SK-N-SH treated with all-trans-retinoic acid at 6 μM for 48 hours (cell line): ENCODE measurements around the gene INS.
"Not testable (repeated sequence)": the region's sequence is repeated elsewhere in the genome, so short reads cannot be mapped to it uniquely, and the experiment has no call there.

Source experiments
- ATAC-seq: fragments of 200-7000 bp; cut with Tn5 transposase; 3 replicates; pipeline ENCODE4 v1.9.1; 2020; ENCODE audit warnings: mild to moderate bottlenecking, moderate library complexity
- ARNTL ChIP-seq: fragments of 450-650 bp; formaldehyde crosslinking; IDR thresholded peaks from 2 replicates; pipeline ENCODE4 v1.5.0; 2020; ENCODE audit warnings: low read depth, mild to moderate bottlenecking, moderate library complexity, borderline replicate concordance
- BACH2 ChIP-seq: fragments of 250-450 bp; sonication (Bioruptor Pico); IDR thresholded peaks from 2 replicates; pipeline ENCODE4 v1.9.0; 2021; ENCODE audit warnings: mild to moderate bottlenecking, borderline replicate concordance
- CREB5 ChIP-seq: fragments of 250-450 bp; sonication (Bioruptor Pico); IDR thresholded peaks from 2 replicates; pipeline ENCODE4 v1.5.1; 2020; ENCODE audit warnings: low read depth, mild to moderate bottlenecking, moderate library complexity
- CSDC2 ChIP-seq: fragments of 250-450 bp; sonication (Bioruptor Pico); IDR thresholded peaks from 2 replicates; pipeline ENCODE4 v1.5.0; 2020; ENCODE audit warnings: mild to moderate bottlenecking, moderate library complexity
- ESRRG ChIP-seq: fragments of 250-450 bp; sonication (Bioruptor Pico); IDR thresholded peaks from 2 replicates; pipeline ENCODE4 v1.6.1; 2021; ENCODE audit warnings: mild to moderate bottlenecking
- GLIS3 ChIP-seq: fragments of 250-450 bp; sonication (Bioruptor Pico); IDR thresholded peaks from 2 replicates; pipeline ENCODE4 v1.5.0; 2020; ENCODE audit warnings: mild to moderate bottlenecking, moderate library complexity
- ISL1 ChIP-seq: fragments of 250-450 bp; sonication (Bioruptor Pico); IDR thresholded peaks from 2 replicates; pipeline ENCODE4 v2.1.2; 2022; ENCODE audit warnings: mild to moderate bottlenecking, moderate library complexity
- OSR1 ChIP-seq: fragments of 250-450 bp; sonication (Bioruptor Pico); IDR thresholded peaks from 2 replicates; pipeline ENCODE4 v1.8.0; 2022; ENCODE audit warnings: moderate library complexity, mild to moderate bottlenecking, inconsistent platforms
- PPARA ChIP-seq: fragments of 250-450 bp; sonication (Bioruptor Pico); IDR thresholded peaks from 2 replicates; pipeline ENCODE4 v1.5.0; 2020; ENCODE audit warnings: mild to moderate bottlenecking, borderline replicate concordance
- RARB ChIP-seq: fragments of 250-450 bp; sonication (Bioruptor Pico); IDR thresholded peaks from 2 replicates; pipeline ENCODE4 v1.8.0; 2021; ENCODE audit warnings: mild to moderate bottlenecking, moderate library complexity
- SNAI2 ChIP-seq: fragments of 250-450 bp; sonication (Bioruptor Pico); IDR thresholded peaks from 2 replicates; pipeline ENCODE4 v1.5.0; 2020; ENCODE audit warnings: mild to moderate bottlenecking, moderate library complexity
- TCF4 ChIP-seq: fragments of 250-450 bp; sonication (Bioruptor Pico); IDR thresholded peaks from 2 replicates; pipeline ENCODE4 v1.8.0; 2021; ENCODE audit warnings: mild to moderate bottlenecking, moderate library complexity, borderline replicate concordance
- TOX ChIP-seq: fragments of 250-450 bp; sonication (Bioruptor Pico); IDR thresholded peaks from 2 replicates; pipeline ENCODE4 v1.8.0; 2021; ENCODE audit warnings: mild to moderate bottlenecking, moderate library complexity, borderline replicate concordance
- TSHZ2 ChIP-seq: fragments of 250-450 bp; sonication (Bioruptor Pico); IDR thresholded peaks from 2 replicates; pipeline ENCODE4 v1.5.0; 2020; ENCODE audit warnings: mild to moderate bottlenecking, moderate library complexity
- ZFP3 ChIP-seq: fragments of 250-450 bp; sonication (Bioruptor Pico); IDR thresholded peaks from 2 replicates; pipeline ENCODE4 v1.5.0; 2020; ENCODE audit warnings: mild to moderate bottlenecking, moderate library complexity
- ZFP30 ChIP-seq: fragments of 450-650 bp; formaldehyde crosslinking; IDR thresholded peaks from 2 replicates; pipeline ENCODE4 v1.5.0; 2022; ENCODE audit warnings: mild to moderate bottlenecking, moderate library complexity
- ZNF565 ChIP-seq: fragments of 450-650 bp; formaldehyde crosslinking; conservative IDR thresholded peaks from 2 replicates; pipeline ENCODE4 v1.5.0; 2020; ENCODE audit warnings: low read depth, mild to moderate bottlenecking, moderate library complexity
- ZNF70 ChIP-seq: fragments of 450-650 bp; formaldehyde crosslinking; IDR thresholded peaks from 2 replicates; pipeline ENCODE4 v1.5.0; 2020; ENCODE audit warnings: mild to moderate bottlenecking, moderate library complexity
- ZNF8 ChIP-seq: fragments of 450-650 bp; formaldehyde crosslinking; IDR thresholded peaks from 2 replicates; pipeline ENCODE4 v1.5.0; 2020; ENCODE audit warnings: mild to moderate bottlenecking, moderate library complexity
- TF ChIP-seq, protein P1 (sequence below): fragments of 250-450 bp; sonication (Bioruptor Pico); IDR thresholded peaks from 2 replicates; pipeline ENCODE4 v1.8.0; 2020; ENCODE audit warnings: mild to moderate bottlenecking, moderate library complexity, borderline replicate concordance

Gene INS

DNA sequence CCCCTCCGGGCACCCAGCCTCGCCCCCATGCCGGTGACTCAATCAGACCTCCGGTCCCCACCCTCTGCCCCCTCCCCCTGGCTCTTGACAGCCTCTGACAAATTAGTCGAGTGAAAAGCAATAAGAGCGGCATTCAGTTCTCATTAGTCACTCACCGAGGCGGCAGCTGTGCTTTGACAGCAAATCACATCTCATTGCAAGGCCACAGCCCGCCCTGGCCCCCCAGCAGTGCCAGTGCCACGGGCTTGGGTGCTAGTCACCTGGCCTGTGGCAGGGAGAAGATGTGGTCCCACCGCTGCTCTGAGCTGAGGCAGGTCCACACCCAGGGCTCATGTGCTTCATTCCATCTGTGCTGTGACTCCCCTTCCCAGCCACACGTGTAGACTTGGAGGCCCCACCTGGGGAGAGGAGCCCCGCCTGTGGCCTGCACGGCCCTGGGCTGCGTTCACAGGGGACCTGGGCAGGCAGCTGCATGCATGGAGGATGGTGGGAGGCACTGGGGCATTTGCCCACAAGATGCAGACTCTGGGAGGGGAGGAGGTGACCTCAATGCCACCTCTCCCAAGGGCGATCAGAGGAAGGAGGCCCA is 18.0 kb upstream of the INS start (continued):
- TF ChIP-seq, protein P1, sequence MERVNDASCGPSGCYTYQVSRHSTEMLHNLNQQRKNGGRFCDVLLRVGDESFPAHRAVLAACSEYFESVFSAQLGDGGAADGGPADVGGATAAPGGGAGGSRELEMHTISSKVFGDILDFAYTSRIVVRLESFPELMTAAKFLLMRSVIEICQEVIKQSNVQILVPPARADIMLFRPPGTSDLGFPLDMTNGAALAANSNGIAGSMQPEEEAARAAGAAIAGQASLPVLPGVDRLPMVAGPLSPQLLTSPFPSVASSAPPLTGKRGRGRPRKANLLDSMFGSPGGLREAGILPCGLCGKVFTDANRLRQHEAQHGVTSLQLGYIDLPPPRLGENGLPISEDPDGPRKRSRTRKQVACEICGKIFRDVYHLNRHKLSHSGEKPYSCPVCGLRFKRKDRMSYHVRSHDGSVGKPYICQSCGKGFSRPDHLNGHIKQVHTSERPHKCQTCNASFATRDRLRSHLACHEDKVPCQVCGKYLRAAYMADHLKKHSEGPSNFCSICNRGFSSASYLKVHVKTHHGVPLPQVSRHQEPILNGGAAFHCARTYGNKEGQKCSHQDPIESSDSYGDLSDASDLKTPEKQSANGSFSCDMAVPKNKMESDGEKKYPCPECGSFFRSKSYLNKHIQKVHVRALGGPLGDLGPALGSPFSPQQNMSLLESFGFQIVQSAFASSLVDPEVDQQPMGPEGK: no peak
- TF ChIP-seq RARB (CRISPR knock-in tag) (no peak), SNAI2 (CRISPR knock-in tag) (no peak), CREB5 (CRISPR knock-in tag) (no peak)

- ATAC-seq: not testable (repeated sequence)
Measured at GRCh38 chr11:2178055-2178773, 17.2 kb upstream of the INS start.

GRCh38 chr11:2177076-2177475 is 16.1 kb upstream of the INS start:
- ATAC-seq: no peak
- TF ChIP-seq TCF4 (CRISPR knock-in tag) (no peak), GLIS3 (no peak), ZNF8 (no peak), RARB (CRISPR knock-in tag) (no peak)
- TF ChIP-seq, all 23 proteins: peak for 0

- TF ChIP-seq ESRRG (no peak), ZNF70 (CRISPR knock-in tag) (no peak), ZFP30 (CRISPR knock-in tag) (no peak), PPARA (CRISPR knock-in tag) (no peak), TSHZ2 (CRISPR knock-in tag) (no peak), CREB5 (CRISPR knock-in tag) (no peak), ARNTL (CRISPR knock-in tag) (no peak), TCF4 (CRISPR knock-in tag) (no peak), ZNF565 (CRISPR knock-in tag) (no peak), ZNF8 (no peak), SNAI2 (CRISPR knock-in tag) (no peak), CSDC2 (CRISPR knock-in tag) (no peak), TOX (CRISPR knock-in tag) (no peak), OSR1 (CRISPR knock-in tag) (no peak), ISL1 (CRISPR knock-in tag) (no peak), BACH2 (CRISPR knock-in tag) (no peak), GLIS3 (no peak), RARB (CRISPR knock-in tag) (no peak), ZFP3 (CRISPR knock-in tag) (no peak)
- TF ChIP-seq, all 23 proteins: peak for 0
- ATAC-seq: no peak
Measured at GRCh38 chr11:2176389-2176900, 15.4 kb upstream of the INS start.
